HG03139 (cell line): Measurements from ENCODE around the gene PHLDA2.

ENCODE experiments used
- ATAC-seq: cut with Tn5 transposase; IDR thresholded peaks from one replicate; pipeline ENCODE4 v1.9.1; 2021; ENCODE audit not compliant: unreplicated experiment

Gene PHLDA2

DNA sequence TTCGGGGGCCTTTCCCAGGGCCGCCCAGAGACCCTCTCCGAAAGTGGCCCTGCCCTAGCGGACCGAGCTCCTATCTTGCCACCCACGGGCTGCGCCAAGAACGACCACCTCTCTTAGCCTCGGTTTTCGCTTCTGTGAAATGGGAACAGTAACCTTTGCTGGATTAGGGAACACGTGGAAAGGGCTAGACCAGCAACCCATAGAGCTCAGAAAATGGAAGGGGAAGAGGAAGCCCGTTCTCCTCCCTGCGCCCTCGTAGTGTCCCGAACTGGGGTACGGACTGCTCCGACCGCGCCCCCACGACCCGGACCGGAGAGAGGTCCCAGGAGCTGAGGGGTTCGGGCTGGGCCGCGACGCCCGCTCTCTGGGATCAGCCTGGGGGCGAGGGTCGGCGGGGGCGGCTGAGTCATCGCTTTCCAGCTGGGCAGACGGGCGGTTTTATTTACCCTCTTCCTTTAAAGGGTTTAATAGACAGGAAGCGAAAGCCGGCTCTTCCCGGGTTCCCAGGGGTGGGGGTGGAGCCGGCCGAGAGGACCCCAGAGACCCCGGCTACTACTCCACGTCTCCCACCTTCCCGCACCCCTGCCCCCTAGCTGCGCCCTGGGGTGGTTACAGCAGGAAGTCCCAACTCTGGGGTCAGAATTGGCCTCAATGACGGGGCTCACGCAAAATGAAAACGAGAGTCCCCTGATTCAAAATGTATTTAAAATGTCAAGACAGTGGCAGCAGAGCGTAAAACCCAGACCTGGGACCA is 907 bp upstream of the PHLDA2 start:
- ATAC-seq, result no peak

DNA sequence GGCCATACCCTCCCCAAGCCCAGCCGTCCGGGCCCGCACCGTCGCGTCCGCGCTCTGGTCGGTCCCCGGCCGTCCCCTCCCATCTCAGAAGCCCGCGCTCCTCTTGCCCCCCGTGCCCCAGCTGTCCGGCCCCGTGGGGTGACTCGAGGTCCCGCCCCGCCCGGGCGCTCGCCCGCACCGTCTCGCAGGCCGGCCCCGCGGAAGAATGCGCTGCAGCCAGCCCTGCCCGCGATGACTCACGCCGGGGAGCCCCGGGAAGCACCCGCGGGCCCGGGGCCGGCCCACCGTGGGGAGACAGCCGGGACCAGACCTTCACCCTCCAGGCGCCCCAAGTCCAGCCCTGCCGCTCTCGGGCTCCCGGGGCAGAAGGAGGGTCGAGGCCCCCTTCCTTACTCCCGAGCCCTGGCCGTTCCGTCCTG is 320 bp upstream of the PHLDA2 start:
- no peak for ATAC-seq

DNA sequence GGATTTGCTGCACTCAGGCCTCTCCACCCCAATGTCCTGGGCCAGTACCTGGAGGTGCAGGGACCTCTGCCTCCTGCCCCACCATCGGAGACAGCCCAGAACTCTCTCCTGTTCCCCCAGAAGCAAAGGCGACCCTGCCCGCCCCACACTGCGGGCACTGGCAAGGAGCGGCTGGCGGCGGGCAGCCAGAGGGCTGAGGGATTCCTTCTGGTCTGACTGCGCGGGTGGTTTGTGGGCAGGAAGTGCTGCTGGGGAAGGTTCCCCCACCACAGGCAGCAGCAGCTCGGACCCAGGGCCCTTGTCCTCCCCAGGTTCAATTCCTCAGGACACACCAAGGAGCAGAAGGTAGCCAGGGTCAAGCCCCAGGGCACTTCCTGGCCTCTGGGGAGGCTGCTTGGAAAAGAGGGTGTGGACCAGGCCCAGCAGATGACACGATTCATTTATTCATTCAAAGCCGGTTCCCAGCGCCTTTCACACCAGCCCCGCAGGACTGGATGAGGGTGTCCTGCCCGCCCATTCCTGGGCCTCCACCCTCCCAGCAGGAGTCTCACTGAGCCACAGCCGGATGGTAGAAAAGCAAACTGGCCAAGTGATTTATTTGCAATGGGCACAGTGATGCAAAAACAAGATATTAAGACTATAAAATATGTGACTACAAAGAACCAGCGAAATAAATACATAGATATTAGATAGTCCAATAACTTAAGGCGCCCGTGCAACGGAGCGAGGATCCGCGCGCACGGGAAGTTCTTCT is 1.2 kb downstream of the PHLDA2 start:
- ATAC-seq, result no peak

DNA sequence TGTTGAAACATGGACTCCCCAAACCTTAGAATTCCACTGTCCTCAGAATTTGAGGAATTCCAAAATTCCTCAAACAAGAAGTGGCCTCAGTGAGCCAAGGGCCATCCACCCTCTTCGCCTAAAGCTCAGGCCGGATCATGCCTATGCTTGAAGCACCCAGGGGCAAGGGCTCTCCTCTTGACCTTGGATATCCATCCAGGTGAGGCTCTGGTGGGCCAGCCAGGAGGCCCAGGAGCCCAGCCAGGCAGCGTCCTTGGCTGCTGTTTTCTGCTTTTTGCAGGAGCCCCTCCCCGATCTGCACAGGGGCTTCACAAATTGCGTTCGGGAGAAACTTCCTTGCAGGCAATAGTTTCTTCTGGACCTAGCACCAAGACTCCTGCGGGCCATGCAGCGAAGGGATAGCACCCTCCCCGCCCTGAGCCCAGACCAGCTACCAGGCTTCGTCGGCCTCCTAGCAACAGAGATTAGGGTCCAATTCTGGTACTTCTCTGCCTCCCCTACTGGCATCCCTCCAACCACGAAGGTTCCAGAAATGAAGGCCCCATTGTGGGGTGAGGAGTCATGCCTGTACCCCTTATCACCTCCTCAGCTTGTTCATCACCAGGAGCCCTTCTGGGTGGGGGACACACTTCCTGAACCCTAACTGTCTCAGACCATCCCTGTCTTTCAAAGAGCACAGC is 2.0 kb downstream of the PHLDA2 start:
- ATAC-seq, result no peak

DNA sequence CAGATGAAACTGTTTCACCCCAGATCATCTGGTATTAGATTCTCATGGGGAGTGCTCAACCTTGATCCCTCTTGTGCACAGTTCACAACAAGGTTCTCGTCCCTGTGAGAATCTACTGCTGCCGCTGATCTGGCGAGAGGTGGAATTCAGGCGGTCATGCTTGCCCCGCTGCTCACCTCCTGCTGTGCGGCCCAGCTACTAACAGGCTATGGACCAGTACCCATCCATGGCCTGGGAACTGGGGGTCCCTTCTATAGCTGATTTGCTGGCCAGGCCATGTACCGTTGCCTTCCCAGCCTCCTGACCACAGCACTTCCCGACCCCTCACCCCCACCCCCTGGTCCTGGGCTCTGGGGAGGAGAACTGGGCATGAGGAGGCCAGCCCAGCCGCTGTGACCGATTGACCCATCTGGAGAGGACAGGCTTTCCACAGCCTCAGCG is 2.6 kb downstream of the PHLDA2 start:
- no peak for ATAC-seq

DNA sequence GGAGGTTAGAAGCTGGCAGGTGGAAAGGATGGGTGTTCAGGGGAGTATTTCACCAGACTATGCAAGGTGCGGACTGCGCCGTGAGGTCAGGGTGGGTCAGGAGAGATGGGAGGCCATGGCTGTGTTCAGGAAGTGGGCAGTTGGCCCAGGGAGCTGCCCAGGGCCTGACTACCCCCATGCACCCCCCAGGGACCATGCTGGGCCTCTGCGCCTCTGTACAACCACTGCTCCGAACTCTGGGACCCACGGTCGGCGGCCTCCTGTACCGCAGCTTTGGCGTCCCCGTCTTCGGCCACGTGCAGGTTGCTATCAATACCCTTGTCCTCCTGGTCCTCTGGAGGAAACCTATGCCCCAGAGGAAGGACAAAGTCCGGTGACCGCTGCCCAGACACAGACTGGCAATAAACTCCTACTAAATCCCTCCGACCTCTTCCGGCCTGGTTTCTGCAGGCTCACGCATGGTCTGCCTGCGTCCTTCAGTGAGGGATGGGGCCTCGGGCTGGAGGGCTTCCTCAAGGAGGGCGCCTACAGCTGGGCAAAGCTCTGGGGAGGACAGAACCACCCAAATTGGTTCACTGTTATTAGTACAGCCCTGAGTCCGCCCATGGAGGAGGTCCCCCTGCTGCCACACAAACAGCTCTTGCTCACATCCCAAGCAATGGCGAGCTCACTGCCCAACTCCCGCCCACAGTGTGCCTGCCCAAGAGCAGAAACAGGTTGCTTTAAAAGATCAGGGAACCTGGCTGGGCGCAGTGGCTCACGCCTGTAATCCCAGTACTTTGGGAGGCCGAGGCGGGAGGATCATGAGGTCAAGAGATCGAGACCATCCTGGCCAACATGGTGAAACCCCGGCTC is 4.2 kb downstream of the PHLDA2 start:
- ATAC-seq, result no peak

DNA sequence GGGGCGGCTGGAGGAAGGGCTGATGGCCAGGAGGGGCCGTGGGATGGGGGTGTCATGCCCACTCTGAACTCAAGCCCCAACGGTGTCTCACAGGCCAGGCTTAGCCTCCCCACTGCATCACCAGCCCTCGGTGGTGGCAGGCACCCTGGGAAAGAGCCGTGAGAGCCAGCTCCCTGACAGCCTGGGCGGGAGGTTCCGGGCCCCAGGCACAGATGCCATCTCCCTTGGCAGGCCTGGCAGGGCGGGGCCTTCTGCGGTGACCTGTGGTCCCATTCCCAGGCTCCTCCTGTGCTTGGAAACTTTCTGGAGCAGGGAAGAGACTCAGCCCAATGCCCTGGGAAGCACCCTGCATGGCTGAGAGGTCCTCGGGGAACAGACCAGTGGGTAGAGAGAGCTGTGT is 4.8 kb downstream of the PHLDA2 start:
- no peak for ATAC-seq

DNA sequence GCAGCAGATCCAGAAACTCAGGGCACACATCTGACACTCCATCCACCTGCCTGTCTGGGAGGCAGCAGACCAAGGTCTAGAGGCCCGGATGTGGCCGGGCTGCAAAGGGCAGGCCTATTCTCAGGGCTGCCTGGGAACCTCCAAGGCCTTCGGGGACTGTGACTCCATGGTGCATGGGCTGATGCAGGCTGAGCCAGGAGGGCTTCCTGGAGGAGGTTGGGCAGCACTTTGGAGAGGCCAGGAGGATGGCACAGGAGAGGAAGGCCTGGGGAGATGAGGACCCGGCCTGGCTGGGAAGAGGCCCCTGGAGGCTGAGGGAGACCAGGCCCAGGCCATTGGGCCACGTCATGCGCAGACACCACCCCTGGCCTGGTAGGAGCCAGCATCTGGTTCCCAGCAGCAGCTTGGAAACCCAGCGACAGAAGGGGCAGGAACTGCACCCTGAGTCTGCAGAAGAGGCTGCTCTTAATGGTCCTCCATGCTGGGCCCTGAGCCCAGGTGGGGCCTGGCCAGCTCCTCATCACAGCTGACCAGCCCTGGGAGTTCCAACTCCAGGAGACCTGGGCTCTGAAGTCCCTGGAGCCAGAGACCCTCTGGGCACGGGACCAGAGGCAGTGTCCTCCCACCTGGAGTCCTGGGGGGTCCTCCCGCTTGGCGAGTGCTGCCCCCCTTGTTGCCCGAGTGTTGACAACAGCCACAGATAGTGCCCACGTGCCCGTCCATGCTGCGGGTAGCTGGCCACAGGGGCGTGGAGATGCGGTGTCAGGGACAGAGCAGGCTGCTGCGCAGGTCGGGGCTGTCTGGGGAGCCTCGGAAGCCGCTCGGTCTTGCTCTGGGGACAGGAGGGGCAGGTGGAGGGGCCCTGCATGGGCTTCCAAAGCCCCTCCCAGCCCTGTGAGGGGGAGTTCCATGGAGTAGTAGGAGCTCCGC is 5.5 kb downstream of the PHLDA2 start:
- no peak for ATAC-seq

DNA sequence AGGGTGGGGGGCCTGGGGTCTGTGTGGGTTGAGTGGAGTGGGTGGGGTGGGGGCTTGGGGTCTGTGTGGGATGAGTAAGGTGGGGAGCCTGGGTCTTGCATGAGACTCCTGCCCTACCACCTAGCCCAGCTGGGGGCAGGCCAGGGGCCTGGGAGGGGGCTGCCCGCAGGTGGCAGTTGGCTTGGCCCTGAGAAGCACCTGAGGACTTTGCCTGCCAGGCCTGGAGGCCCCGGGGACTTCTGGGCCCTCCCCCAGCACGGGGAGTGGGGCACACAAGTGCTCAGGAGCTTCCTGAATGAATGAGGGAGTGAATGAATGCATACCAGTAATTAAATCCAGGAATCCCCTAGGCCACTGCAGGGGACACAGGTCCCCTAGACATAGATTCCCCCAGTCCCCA is 6.6 kb downstream of the PHLDA2 start:
- no peak for ATAC-seq

DNA sequence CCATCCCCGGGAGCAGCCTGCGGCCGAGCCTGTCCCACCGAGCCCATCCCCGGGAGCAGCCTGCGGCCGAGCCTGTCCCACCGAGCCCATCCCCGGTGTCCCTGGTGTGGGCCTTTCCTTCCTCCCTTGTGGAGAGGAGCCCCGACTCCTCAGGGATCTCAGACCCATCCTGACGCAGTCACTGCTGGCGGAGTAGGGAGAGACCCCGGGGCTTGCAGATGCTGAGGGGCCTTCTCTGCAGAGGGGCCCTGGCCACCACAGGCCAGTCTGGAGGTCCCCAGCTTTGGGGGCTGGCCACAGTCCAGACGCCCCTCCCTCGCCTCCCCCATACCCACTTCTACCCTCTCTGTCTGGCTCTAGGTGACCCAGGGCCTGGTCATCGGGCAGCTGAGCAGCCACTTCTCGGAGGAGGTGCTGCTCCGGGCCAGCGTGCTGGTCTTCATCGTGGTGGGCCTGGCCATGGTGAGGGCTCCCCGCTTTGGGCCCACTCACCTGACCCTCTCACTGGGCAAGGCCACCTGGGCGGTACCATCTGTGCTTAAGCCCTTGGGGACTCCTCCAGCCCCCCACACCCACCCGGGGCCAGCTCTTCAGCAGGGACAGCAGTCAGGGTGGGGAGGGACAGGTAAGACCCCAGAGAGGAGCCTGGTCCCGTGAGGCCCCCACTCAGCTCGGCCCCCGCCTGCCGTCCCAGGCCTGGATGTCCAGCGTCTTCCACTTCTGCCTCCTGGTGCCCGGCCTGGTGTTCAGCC is 7.3 kb downstream of the PHLDA2 start:
- ATAC-seq, result no peak

DNA sequence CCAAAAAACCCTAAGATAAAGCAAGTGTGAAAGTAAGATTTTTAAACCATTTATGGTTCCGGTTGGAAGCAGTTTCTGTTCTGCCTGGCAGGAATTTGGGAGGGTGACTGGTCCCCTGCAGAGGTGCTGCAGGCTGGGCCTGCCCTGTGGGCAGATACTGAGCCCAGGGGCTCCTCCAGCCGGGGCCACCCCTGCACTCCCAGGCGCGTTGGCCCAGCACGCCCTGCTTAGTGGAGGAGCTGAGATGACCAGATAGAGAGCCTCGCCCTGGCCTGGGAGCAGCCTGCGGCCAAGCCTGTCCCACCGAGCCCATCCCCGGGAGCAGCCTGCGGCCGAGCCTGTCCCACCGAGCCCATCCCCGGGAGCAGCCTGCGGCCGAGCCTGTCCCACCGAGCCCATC is 8.0 kb downstream of the PHLDA2 start:
- ATAC-seq, result no peak

DNA sequence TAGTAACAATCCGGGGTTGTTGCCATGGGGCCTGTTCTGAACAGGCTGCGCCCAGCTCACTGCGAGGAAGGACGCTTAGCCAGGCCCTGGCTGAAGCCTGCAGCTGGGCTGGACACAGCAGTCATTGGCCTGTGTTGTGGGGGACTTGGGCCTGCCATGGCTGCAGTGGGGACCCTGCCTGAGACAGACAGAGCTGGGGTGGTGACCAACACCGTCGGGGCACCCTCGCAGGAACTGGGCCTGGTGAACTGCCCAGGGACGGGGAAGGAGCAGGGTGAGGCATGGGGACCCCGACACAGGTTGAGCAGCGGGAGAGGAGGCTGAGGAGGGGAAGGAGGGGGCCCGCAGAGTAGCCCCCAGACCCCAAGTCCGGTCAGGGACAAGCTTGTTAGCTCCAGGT is 8.9 kb downstream of the PHLDA2 start:
- no peak for ATAC-seq

DNA sequence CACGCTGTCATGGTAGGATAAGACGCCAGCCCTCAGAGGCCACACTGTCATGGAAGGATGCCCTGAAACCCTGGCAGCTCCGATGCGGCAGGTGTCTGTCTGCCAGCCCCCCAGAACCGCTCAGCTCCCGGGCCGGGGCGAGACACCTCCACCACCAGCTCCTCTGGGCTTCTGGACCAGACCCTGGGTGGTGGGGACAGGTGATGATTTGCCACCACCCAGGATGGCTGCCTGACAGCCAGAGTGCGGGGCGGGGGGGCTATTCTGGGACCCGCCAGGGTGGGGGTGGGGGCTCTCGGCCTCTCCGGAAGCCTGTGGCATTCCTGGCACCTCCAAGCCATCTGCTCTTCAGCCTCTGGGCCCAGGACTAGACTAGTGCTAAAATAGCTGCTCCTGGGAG is 9.4 kb downstream of the PHLDA2 start:
- no peak for ATAC-seq

DNA sequence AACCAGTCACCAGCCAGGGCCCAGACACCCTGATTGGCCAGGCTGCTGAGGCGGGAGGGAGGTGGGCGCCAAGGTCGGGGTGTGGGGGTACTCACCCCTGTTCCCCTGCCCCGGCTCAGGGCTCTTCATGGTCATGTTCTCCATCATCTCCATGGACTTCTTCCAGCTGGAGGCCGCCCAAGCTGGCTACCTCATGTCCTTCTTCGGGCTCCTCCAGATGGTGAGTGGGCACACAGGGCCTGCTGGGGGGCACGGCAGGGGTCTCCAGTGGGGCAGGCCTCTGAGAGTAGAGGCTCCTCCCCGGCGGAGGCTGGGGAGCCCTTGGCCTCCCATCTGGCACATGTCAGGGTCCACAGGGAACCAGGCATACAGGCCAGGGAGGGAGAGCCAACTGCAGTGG is 10.0 kb downstream of the PHLDA2 start:
- no peak for ATAC-seq

DNA sequence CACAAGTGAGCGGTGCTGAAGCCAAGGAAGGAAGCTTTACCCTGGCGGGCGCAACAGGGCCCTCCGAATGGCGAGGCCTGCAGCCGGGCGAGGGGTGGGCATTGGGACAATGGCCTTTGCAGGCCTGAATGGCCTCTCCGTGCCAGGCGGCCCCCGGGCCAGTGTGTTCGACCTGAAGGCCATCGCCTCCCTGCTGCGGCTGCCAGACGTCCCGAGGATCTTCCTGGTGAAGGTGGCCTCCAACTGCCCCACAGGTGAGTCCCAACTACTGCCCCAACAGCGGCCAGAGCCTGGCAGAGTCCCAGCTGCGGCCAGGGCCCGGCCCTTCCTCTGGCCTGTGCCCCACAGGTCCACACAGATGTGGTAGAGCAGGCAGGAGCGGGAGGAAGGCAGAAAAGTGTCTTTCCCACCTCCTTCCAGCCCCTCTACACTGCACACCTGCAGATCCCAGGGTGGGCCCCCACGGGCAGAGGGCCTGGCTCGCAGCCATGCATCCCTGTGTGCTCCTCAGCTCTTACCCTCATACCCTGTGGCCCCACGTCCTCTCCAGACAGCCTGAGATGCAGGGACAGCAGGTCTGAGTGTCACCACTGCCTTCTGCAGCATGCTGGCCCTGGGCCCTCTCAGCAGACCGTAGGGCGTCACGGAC is 11.3 kb downstream of the PHLDA2 start:
- no peak for ATAC-seq

DNA sequence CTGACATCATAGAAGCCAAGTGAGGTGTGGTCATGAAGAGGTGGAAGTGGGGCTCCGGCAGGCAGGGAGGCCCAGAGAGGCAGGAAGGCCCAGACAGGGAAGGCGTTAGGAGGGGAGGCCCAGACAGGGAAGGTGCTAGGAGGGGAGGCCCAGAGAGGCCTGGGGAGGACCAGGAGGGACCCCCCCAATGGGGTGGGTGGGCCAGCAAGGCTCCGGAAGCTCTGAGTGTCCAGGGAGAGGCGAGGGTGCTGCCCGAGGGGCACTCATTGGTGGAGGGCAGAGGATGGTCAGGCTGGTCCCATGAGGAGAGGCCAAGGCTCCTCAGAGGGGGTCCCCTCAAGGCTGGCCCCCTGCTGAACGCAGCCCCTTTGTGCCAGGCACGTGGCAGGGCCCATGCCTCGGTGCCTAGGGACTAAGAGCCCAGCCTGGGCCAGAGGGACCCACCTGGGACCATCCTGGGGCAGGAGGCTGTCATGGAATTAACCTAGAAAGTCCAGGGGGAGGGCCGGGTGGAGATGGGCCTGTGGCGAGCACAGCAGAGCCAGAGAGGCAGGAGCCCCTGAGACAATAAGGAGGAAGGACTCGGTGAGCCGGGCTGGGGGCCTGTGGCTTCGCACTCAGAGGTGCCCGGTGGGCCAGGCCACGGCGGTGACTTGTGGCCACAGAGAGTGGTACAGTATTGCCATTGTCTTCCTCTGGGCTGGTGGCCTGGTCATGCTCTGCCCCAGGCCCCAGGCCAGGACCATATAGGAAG is 12.2 kb downstream of the PHLDA2 start:
- ATAC-seq, result no peak

DNA sequence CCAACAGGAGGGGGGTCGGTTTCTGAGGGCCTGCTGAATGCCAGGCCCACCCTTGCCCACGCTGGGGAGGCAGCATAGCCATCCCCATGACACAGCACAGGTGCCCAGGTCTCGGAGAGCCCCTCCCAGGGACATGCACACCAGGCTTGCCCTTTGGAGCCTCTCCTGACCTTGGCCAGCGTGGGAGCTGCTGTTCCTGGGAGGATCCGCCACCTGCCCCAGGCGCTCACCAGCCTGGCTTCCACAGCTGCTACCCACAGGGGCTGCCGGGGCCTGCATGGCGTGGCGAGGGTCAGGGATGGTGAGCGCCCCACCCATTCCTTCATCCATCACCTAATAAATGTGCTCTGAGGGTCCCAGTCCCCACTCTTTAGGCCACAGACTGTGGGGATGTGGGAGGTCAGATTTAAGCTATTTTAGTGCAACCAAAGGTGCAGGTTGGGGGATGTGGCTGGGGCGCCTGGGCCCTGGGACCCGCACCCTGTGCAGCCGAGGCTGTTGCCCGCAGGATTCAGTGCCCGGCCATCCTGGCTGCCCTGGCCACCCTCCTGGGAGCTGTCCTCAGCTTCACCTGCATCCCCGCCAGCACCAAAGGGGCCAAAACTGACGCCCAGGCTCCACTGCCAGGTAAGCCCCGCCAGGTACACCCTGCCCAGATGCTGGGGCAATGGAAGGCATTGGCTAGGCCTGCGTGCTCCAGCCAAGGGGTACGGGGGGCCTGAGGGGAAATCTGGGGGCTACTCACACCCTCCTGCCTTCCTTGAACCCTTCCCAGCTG is 12.9 kb downstream of the PHLDA2 start:
- no peak for ATAC-seq
